Measurements from ENCODE around the gene ADARB2. TPM values are rescaled to one million over a fixed set of nuclear protein-coding genes. Genes with fewer than 3 reads are reported as not detected.
A peak's percentile ranks its signal among the peaks of the same experiment; 100 is the strongest.

Gene ADARB2
- total and polyA plus RNA-seq, 2 experiments from 2014 or later, result 2.0 to 5.0 TPM

- TF ChIP-seq, protein P1, sequence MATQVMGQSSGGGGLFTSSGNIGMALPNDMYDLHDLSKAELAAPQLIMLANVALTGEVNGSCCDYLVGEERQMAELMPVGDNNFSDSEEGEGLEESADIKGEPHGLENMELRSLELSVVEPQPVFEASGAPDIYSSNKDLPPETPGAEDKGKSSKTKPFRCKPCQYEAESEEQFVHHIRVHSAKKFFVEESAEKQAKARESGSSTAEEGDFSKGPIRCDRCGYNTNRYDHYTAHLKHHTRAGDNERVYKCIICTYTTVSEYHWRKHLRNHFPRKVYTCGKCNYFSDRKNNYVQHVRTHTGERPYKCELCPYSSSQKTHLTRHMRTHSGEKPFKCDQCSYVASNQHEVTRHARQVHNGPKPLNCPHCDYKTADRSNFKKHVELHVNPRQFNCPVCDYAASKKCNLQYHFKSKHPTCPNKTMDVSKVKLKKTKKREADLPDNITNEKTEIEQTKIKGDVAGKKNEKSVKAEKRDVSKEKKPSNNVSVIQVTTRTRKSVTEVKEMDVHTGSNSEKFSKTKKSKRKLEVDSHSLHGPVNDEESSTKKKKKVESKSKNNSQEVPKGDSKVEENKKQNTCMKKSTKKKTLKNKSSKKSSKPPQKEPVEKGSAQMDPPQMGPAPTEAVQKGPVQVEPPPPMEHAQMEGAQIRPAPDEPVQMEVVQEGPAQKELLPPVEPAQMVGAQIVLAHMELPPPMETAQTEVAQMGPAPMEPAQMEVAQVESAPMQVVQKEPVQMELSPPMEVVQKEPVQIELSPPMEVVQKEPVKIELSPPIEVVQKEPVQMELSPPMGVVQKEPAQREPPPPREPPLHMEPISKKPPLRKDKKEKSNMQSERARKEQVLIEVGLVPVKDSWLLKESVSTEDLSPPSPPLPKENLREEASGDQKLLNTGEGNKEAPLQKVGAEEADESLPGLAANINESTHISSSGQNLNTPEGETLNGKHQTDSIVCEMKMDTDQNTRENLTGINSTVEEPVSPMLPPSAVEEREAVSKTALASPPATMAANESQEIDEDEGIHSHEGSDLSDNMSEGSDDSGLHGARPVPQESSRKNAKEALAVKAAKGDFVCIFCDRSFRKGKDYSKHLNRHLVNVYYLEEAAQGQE (IDR thresholded peaks at IDR 0.05; ENCODE audit: unreplicated experiment), result no peak
- no peak for TF ChIP-seq STAT1 (IDR thresholded peaks at IDR 0.05; ENCODE audit: unreplicated experiment)
Observed at GRCh38 chr10:1170867-1171180, 566.5 kb downstream of the ADARB2 start (continued).

DNA sequence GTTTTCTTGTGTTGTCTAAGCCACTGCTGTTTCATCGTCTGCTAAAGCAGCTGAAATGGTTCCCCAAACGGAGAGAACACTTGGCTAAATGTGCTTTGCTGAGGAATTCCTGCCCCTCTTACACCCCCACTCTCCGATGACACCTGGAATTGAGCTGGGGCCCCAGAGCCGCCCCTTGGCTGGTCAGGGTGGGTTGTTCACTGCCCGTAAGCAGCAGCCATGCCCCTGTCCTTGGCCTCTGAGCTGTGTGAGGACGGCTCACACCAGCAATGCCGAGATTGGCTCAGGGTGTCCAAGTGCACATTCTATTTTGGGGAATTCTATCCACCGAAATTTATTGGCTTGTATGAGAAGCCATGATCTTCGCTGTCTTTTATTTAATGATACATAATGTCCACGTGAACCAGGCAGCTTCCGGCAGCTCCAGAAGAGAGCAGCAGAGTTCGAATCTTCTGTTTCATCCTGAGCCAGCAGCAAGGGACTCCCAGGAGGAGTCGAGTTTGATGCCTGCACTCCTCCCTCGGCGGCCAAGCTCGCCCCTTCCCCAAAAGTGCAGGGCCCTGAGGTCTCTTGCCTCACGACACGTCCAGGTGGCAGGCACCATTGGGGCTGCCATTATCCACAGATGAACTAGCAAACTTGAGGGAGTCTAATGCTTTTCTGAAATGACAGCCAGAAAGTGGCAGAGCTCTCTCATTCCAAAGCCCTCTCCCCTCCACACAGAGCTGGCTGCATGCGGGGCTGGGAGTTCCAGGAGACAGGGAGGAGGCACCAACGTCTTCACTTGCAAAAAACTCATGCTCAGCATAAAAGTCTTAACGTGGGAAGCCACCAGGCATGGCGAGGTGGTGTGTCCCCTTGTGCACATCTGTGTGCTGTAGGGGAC lies 567.1 kb downstream of the ADARB2 start:
- no peak overlapping the region for H3K27ac Mint-ChIP-seq
- DNase-seq (ENCODE audit: low spot score), result no peak
- H3K4me3 ChIP-seq, result no peak overlapping the region
- peaks cover 18% of the 10 kb centered on the region for H3K27me3 Mint-ChIP-seq (ENCODE audit: insufficient read depth, low read depth, poor library complexity)
- H3K4me1 Mint-ChIP-seq, result no peaks in the 10 kb centered on the region; the same call in 1 of the 3 replicates
- no peaks in the 10 kb centered on the region for H4K20me1 ChIP-seq (replicated peaks; ENCODE audit: insufficient read depth)
- no peaks in the 10 kb centered on the region for H3K79me2 ChIP-seq (replicated peaks; ENCODE audit: insufficient read depth)
- no peak overlapping the region for H3K4me3 Mint-ChIP-seq
- peaks cover 5% of the 10 kb centered on the region; the same call in 1 of the 2 replicates for H3K9me2 ChIP-seq (ENCODE audit: insufficient read depth)
- H3K36me3 Mint-ChIP-seq (ENCODE audit: low read depth), result no peaks in the 10 kb centered on the region
- no peak for ATAC-seq
- TF ChIP-seq CTCF (conservative IDR thresholded peaks at IDR 0.05; ENCODE audit: low read depth in 2 of 2), result 0 out of 4 replicates have a peak, but pooled peaks of 1 of the 2 experiments have one; percentile 5
- no peak for TF ChIP-seq EZH2phosphoT487 (IDR thresholded peaks at IDR 0.05; ENCODE audit: unreplicated experiment)
- no peaks in the 10 kb centered on the region; the same call in 1 of the 2 replicates for H3F3A ChIP-seq (replicated peaks; ENCODE audit: low read depth)
- H3K4me1 ChIP-seq (ENCODE audit: insufficient read depth), result no peaks in the 10 kb centered on the region
- H2AFZ ChIP-seq, result no peak overlapping the region
- no peak overlapping the region for H3K27ac ChIP-seq (ENCODE audit: low read depth)
- H3K36me3 ChIP-seq (ENCODE audit: insufficient read depth), result no peaks in the 10 kb centered on the region
- no peak overlapping the region for H3K4me2 ChIP-seq
- H3K9me3 Mint-ChIP-seq, result no peaks in the 10 kb centered on the region
- no peaks in the 10 kb centered on the region for H3K27me3 ChIP-seq (ENCODE audit: insufficient read depth)

- Mint-ChIP-seq H3K4me1 (no peaks in the 10 kb centered on the region; the same call in 1 of the 3 replicates), H3K27ac (no peak overlapping the region)
- TF ChIP-seq JUNB (IDR thresholded peaks at IDR 0.05; ENCODE audit: unreplicated experiment) (no peak), POLR2AphosphoS5 (IDR thresholded peaks at IDR 0.05; ENCODE audit: low read depth) (no peak), EZH2 (IDR thresholded peaks at IDR 0.05; ENCODE audit: low read depth, unreplicated experiment) (no peak), STAT1 (IDR thresholded peaks at IDR 0.05; ENCODE audit: unreplicated experiment) (no peak)
Observed at GRCh38 chr10:1169186-1169885, 568.0 kb downstream of the ADARB2 start.

More at GRCh38 chr10:1169186-1169885, 568.0 kb downstream of the ADARB2 start:
- Histone ChIP-seq H3K36me3 (ENCODE audit: insufficient read depth) (no peaks in the 10 kb centered on the region), H2AFZ (no peak overlapping the region), H3K79me2 (replicated peaks; ENCODE audit: insufficient read depth) (no peaks in the 10 kb centered on the region), H3K9me2 (ENCODE audit: insufficient read depth) (peaks cover 5% of the 10 kb centered on the region; the same call in 1 of the 2 replicates), H3K4me1 (ENCODE audit: insufficient read depth) (no peaks in the 10 kb centered on the region), H3K27ac (ENCODE audit: low read depth) (no peak overlapping the region), H3K4me3 (no peak overlapping the region), H3K4me2 (no peak overlapping the region), H4K20me1 (replicated peaks; ENCODE audit: insufficient read depth) (no peaks in the 10 kb centered on the region), H3F3A (replicated peaks; ENCODE audit: low read depth) (no peaks in the 10 kb centered on the region; the same call in 1 of the 2 replicates), H3K27me3 (ENCODE audit: insufficient read depth) (no peaks in the 10 kb centered on the region)
- ATAC-seq (peak; percentile 22), DNase-seq (ENCODE audit: low spot score) (no peak)
- Mint-ChIP-seq H3K9me3 (no peaks in the 10 kb centered on the region), H3K27me3 (ENCODE audit: insufficient read depth, low read depth, poor library complexity) (peaks cover 18% of the 10 kb centered on the region), H3K36me3 (ENCODE audit: low read depth) (no peaks in the 10 kb centered on the region), H3K4me3 (no peak overlapping the region)
